SK-N-SH (cell line): Measurements from ENCODE around the gene FLT1. TPM values are rescaled to one million over a fixed set of nuclear protein-coding genes. Genes with fewer than 3 reads are reported as not detected.

Experiments used
- CTCF ChIA-PET: fragments of 300-600, 350-600 bp; formaldehyde crosslinking; extraction: SDS; loops from one replicate; lab custom pipeline; 2021; lab: Yijun Ruan, JAX
- POLR2A ChIA-PET: fragments of 350-600 bp; sonication (Branson Sonifier 250); formaldehyde crosslinking; extraction: SDS; loops from one replicate; lab custom pipeline; 2020; ENCODE audit warnings: antibody characterized with exemption, inconsistent platforms; lab: Yijun Ruan, JAX
- DNase-seq: peaks from one replicate; pipeline ENCODE4 v3.0.0; 2012
- H2AFZ ChIP-seq: fragments of 200-600 bp; sonication (generic); 2 replicates; pipeline ENCODE4 v1.8.1; 2016; ENCODE audit warnings: antibody characterized with exemption, mild to moderate bottlenecking, low read depth
- H3F3A ChIP-seq: fragments of 200-600 bp; sonication (generic); replicated peaks from 2 replicates; pipeline ENCODE3; 2016; ENCODE audit warnings: antibody characterized with exemption, mild to moderate bottlenecking; ENCODE audit not compliant: insufficient read depth
- H3K27ac ChIP-seq, 2 experiments: fragments of 200-500 bp in 1 of 2; fragments of 200-600 bp in 1 of 2; sonication (Bioruptor generic) in 1 of 2; sonication (generic), shearing (Covaris generic) in 1 of 2; 2 replicates each; pipeline versions ENCODE4 v1.5.1 to v1.6.1; 2014 to 2016; ENCODE audit warnings: low read depth in 2 of 2, inconsistent platforms in 1 of 2, low read length in 1 of 2, mild to moderate bottlenecking in 1 of 2, mixed read lengths in 1 of 2
- H3K27me3 ChIP-seq: fragments of 200-600 bp; sonication (generic), shearing (Covaris generic); 2 replicates; pipeline ENCODE4 v1.6.1; 2016; ENCODE audit warnings: mixed run types; ENCODE audit not compliant: insufficient read depth
- H3K36me3 ChIP-seq, 2 experiments: fragments of 200-500 bp in 1 of 2; fragments of 200-600 bp in 1 of 2; sonication (Bioruptor generic) in 1 of 2; sonication (generic) in 1 of 2; replicated peaks in 1 of 2; 2 replicates each; pipeline versions ENCODE3 to v1.5.1; 2014 to 2016; ENCODE audit warnings: low read length in 1 of 2, mild to moderate bottlenecking in 1 of 2; ENCODE audit not compliant: insufficient read depth in 2 of 2, control insufficient read depth in 1 of 2
- H3K4me1 ChIP-seq, 2 experiments: fragments of 200-500 bp in 1 of 2; fragments of 200-600 bp in 1 of 2; sonication (Bioruptor generic) in 1 of 2; sonication (generic), shearing (Covaris generic) in 1 of 2; 2 replicates each; pipeline versions ENCODE4 v1.5.1 to v1.6.1; 2014 to 2016; ENCODE audit warnings: low read depth in 1 of 2, low read length in 1 of 2, mixed run types in 1 of 2; ENCODE audit not compliant: insufficient read depth in 2 of 2, control insufficient read depth in 1 of 2
- H3K4me2 ChIP-seq: fragments of 200-600 bp; sonication (generic), shearing (Covaris generic); 2 replicates; pipeline ENCODE4 v1.6.1; 2017; ENCODE audit warnings: mixed run types
- H3K4me3 ChIP-seq, 2 experiments: fragments of 200-500 bp in 1 of 2; fragments of 200-600 bp in 1 of 2; sonication (Bioruptor generic) in 1 of 2; sonication (generic), shearing (Covaris generic) in 1 of 2; 2 replicates each; pipeline versions ENCODE4 v1.5.1 to v1.8.1; 2014 to 2016; ENCODE audit warnings: low read depth in 2 of 2, inconsistent platforms in 1 of 2, low read length in 1 of 2, mild to moderate bottlenecking in 1 of 2, mixed read lengths in 1 of 2, moderate library complexity in 1 of 2
- H3K79me2 ChIP-seq: fragments of 200-600 bp; sonication (generic); 2 replicates; pipeline ENCODE4 v1.8.1; 2017; ENCODE audit warnings: mild to moderate bottlenecking; ENCODE audit not compliant: insufficient read depth
- H3K9ac ChIP-seq: fragments of 200-600 bp; sonication (generic); 2 replicates; pipeline ENCODE4 v1.6.1; 2017; ENCODE audit warnings: mixed run types
- H3K9me2 ChIP-seq: fragments of 200-600 bp; sonication (generic); 2 replicates; pipeline ENCODE4 v1.6.1; 2017; ENCODE audit warnings: mixed run types
- H3K9me3 ChIP-seq: fragments of 200-600 bp; sonication (generic); 2 replicates; pipeline ENCODE4 v1.6.1; 2017; ENCODE audit warnings: mixed run types, mild to moderate bottlenecking, moderate library complexity
- H4K20me1 ChIP-seq: fragments of 200-600 bp; sonication (generic); 2 replicates; pipeline ENCODE4 v1.6.1; 2017; ENCODE audit warnings: mild to moderate bottlenecking, mixed run types; ENCODE audit not compliant: insufficient read depth
- CTCF ChIP-seq: fragments of 200-600 bp; sonication (generic); IDR thresholded peaks from 2 replicates; pipeline ENCODE4 v1.6.1; 2017; ENCODE audit warnings: antibody characterized with exemption, mild to moderate bottlenecking, moderate library complexity
- EP300 ChIP-seq, 2 experiments: IDR thresholded peaks; 2 replicates each; pipeline versions ENCODE4 v1.4.0 to v1.6.1; 2012; ENCODE audit warnings: borderline replicate concordance in 1 of 2, low read depth in 1 of 2, low read length in 1 of 2
- FOSL2 ChIP-seq: IDR thresholded peaks from 2 replicates; pipeline ENCODE4 v1.4.0; 2012; ENCODE audit warnings: low read depth, mild to moderate bottlenecking, moderate library complexity, borderline replicate concordance
- FOXJ3 ChIP-seq: sonication (generic); formaldehyde crosslinking; IDR thresholded peaks from 2 replicates; pipeline ENCODE4 v1.5.1; 2020; ENCODE audit warnings: mild to moderate bottlenecking, missing genetic modification reagents
- FOXM1 ChIP-seq: IDR thresholded peaks from 2 replicates; pipeline ENCODE4 v1.4.0; 2012; ENCODE audit warnings: low read depth, mild to moderate bottlenecking
- GATA2 ChIP-seq: sonication (generic); formaldehyde crosslinking; IDR thresholded peaks from 2 replicates; pipeline ENCODE4 v1.5.0; 2020; ENCODE audit warnings: mild to moderate bottlenecking, missing genetic modification reagents
- MEF2A ChIP-seq: IDR thresholded peaks from 2 replicates; pipeline ENCODE4 v1.4.0; 2012; ENCODE audit warnings: low read depth, borderline replicate concordance
- MXI1 ChIP-seq: IDR thresholded peaks from 2 replicates; pipeline ENCODE4 v1.6.1; 2012; ENCODE audit warnings: mild to moderate bottlenecking, low read depth, low read length, improper control_type of control experiment
- PBX3 ChIP-seq: IDR thresholded peaks from 2 replicates; pipeline ENCODE4; 2012
- RAD21 ChIP-seq: IDR thresholded peaks from 2 replicates; pipeline ENCODE4 v1.6.1; 2012; ENCODE audit warnings: mild to moderate bottlenecking, low read length
- RCOR1 ChIP-seq: fragments of 150-350 bp; IDR thresholded peaks from 2 replicates; pipeline ENCODE4 v1.6.1; 2017; ENCODE audit warnings: antibody characterized with exemption, low read length
- REST ChIP-seq: IDR thresholded peaks from 2 replicates; pipeline ENCODE4 v1.6.1; 2012; ENCODE audit warnings: mild to moderate bottlenecking, low read depth, low read length, moderate library complexity
- TCF12 ChIP-seq: IDR thresholded peaks from 2 replicates; pipeline ENCODE4 v1.4.0; 2012
- TEAD4 ChIP-seq: IDR thresholded peaks from 2 replicates; pipeline ENCODE4 v1.4.0; 2012; ENCODE audit warnings: mild to moderate bottlenecking, borderline replicate concordance; ENCODE audit not compliant: insufficient read depth
- WGBS: methylation state at CpG from one replicate; pipeline ENCODE4 v1.1.6; 2017; ENCODE audit warnings: low lambda C conversion rate; 5-methylcytosine and 5-hydroxymethylcytosine counted together
- polyA plus RNA-seq, 3 experiments: library from polyadenylated mRNA; depleted of rRNA; stranded (reverse); fragments of >200 nt; gene quantifications; 2 replicates each; pipeline ENCODE4 v1.2.3, GENCODE V29; 2012
- TF ChIP-seq, protein P1 (sequence below): IDR thresholded peaks from 2 replicates; pipeline ENCODE4 v1.4.0; 2012; ENCODE audit warnings: low read depth, borderline replicate concordance

FLT1 gene
- polyA plus RNA-seq, 1 of the 3 experiments (the other 2 are of a cell fraction): 0.20 TPM

DNA sequence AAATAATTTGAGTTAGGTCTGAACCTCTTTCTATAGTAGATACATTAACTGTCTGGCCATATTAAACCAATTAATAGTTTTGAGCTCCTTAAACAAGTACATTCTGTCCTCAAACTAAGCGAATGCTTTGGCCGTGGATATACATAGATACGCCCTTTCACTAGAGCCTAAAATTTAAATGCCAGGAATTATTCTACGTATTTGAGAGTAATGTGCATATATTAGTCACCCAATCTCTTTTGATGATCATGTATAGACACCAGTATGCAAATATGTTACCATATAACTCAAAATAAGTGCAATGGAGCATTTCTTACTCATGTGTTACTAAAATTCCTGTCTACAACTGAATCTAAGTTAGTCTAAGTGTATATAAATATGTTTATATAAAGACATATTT lies 70.4 kb downstream of the FLT1 start (continued):
- TF ChIP-seq REST (no peak), TCF12 (no peak), CTCF (no peak), EP300 (IDR thresholded peaks at IDR 0.05; ENCODE audit: borderline replicate concordance in 1 of 2, low read depth in 1 of 2, low read length in 1 of 2) (no peak), RAD21 (no peak)

DNA sequence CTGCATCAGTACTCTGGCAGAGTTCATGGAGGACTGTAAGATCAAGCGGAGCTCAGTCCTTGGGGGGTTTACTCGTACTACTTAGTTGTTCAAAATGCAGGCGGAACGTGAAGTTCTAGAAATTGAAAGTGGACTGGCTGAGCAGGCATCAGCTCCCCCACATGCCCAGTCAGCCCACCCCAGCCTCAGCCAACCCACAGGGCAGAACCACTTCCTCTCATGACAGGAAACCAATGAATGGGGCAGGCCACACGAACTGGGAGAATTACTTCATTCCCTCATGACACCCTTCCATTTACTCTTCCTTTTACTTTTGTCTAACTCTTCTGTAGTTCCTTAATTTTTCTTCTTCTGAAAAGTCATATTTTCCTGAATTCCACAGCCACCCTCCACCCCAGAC lies 71.9 kb downstream of the FLT1 start:
- no peak overlapping the region for H2AFZ ChIP-seq
- no peak for DNase-seq
- H3K36me3 ChIP-seq: no peaks in the 10 kb centered on the region
- no peak overlapping the region for H3K4me2 ChIP-seq
- TF ChIP-seq TEAD4: no peak
- TF ChIP-seq PBX3: no peak
- TF ChIP-seq MXI1: no peak
- TF ChIP-seq GATA2 (CRISPR knock-in tag): no peak
- no peak for TF ChIP-seq RCOR1
- TF ChIP-seq, protein P1, sequence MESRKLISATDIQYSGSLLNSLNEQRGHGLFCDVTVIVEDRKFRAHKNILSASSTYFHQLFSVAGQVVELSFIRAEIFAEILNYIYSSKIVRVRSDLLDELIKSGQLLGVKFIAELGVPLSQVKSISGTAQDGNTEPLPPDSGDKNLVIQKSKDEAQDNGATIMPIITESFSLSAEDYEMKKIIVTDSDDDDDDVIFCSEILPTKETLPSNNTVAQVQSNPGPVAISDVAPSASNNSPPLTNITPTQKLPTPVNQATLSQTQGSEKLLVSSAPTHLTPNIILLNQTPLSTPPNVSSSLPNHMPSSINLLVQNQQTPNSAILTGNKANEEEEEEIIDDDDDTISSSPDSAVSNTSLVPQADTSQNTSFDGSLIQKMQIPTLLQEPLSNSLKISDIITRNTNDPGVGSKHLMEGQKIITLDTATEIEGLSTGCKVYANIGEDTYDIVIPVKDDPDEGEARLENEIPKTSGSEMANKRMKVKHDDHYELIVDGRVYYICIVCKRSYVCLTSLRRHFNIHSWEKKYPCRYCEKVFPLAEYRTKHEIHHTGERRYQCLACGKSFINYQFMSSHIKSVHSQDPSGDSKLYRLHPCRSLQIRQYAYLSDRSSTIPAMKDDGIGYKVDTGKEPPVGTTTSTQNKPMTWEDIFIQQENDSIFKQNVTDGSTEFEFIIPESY: no peak
- TF ChIP-seq FOXM1: no peak
- no peak for TF ChIP-seq FOXJ3 (CRISPR knock-in tag)
- TF ChIP-seq FOSL2: no peak
- TF ChIP-seq MEF2A: no peak
- TF ChIP-seq, all 33 proteins: peak for 0
- Histone ChIP-seq H3F3A (no peaks in the 10 kb centered on the region), H3K27me3 (no peaks in the 10 kb centered on the region; the same call in none of the 2 replicates), H3K4me1 (no peaks in the 10 kb centered on the region), H3K9ac (no peak overlapping the region), H3K79me2 (no peaks in the 10 kb centered on the region), H3K27ac (no peak overlapping the region), H3K9me3 (no peaks in the 10 kb centered on the region), H4K20me1 (no peaks in the 10 kb centered on the region), H3K4me3 (no peak overlapping the region), H3K9me2 (no peaks in the 10 kb centered on the region)
- ChIA-PET POLR2A (no interaction called here), CTCF (no interaction called here)
- 31% methylated on average over 5 of the region's 5 CpGs for WGBS
